ENCODE measurements around the gene HDAC4. TPM values are rescaled to one million over a fixed set of nuclear protein-coding genes. Genes with fewer than 3 reads are reported as not detected.
A peak's percentile ranks its signal among the peaks of the same experiment; 100 is the strongest.

The HDAC4 gene
- total RNA-seq, 2 donors from 2014 or later, result 9.3 to 139 TPM

DNA sequence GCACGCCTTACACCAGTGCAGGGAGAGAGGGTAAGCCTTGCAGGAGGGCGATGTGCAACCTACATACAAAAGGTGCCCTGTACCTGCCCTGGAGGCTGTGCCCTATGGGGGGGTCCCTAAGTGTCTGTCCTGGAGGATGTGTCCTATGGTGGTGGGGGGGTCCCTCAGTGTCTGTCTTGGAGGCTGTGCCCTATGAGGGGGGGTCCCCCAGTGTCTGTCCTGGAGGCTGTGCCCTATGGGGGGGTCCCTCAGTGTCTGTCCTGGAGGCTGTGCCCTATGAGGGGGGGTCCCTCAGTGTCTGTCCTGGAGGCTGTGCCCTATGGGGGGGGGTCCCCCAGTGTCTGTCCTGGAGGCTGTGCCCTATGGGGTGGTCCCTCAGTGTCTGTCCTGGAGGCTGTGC is 216.6 kb downstream of the HDAC4 start:
- WGBS, 2 donors, result 94 to 97% methylated on average over 2 of the region's 2 CpGs
- no peak overlapping the region for H3K27ac ChIP-seq
- no peaks in the 10 kb centered on the region for H3K9me3 ChIP-seq
- H3K36me3 ChIP-seq (replicated peaks in 1 of 2; ENCODE audit: insufficient read depth in 1 of 2, low read depth in 2 of 2), result peaks cover 0 to 2% of the 10 kb centered on the region in 2 donors
- no peak for TF ChIP-seq POLR2A (IDR thresholded peaks at IDR 0.05)
- TF ChIP-seq, protein P1, sequence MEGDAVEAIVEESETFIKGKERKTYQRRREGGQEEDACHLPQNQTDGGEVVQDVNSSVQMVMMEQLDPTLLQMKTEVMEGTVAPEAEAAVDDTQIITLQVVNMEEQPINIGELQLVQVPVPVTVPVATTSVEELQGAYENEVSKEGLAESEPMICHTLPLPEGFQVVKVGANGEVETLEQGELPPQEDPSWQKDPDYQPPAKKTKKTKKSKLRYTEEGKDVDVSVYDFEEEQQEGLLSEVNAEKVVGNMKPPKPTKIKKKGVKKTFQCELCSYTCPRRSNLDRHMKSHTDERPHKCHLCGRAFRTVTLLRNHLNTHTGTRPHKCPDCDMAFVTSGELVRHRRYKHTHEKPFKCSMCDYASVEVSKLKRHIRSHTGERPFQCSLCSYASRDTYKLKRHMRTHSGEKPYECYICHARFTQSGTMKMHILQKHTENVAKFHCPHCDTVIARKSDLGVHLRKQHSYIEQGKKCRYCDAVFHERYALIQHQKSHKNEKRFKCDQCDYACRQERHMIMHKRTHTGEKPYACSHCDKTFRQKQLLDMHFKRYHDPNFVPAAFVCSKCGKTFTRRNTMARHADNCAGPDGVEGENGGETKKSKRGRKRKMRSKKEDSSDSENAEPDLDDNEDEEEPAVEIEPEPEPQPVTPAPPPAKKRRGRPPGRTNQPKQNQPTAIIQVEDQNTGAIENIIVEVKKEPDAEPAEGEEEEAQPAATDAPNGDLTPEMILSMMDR (IDR thresholded peaks at IDR 0.05), result no peak
- peak in 2 of 4 donors; percentile 2 to 4 for DNase-seq
- no peaks in the 10 kb centered on the region for H3K27me3 ChIP-seq
- intact Hi-C loops (cut with DNase I), result no loop called here
- no peaks in the 10 kb centered on the region for H3K4me1 ChIP-seq
- no peak for ATAC-seq
- H3K4me3 ChIP-seq, result no peak overlapping the region

GRCh38 chr2:239182981-239183791 is 217.6 kb downstream of the HDAC4 start:
- intact Hi-C loops (cut with DNase I), result no loop called here
- H3K4me1 ChIP-seq, result no peaks in the 10 kb centered on the region
- DNase-seq (peak in 2 of 4 donors; percentile 7 to 9), ATAC-seq (no peak)
- H3K27ac ChIP-seq, result no peak overlapping the region
- TF ChIP-seq, protein P1 (IDR thresholded peaks at IDR 0.05), result no peak
- no peak for TF ChIP-seq POLR2A (IDR thresholded peaks at IDR 0.05)
- 90 to 92% methylated on average over 20 to 23 of the region's 23 CpGs for WGBS, 2 donors
- no peaks in the 10 kb centered on the region for H3K27me3 ChIP-seq
- H3K4me3 ChIP-seq, result no peak overlapping the region
- no peaks in the 10 kb centered on the region for H3K9me3 ChIP-seq
- H3K36me3 ChIP-seq (replicated peaks in 1 of 2; ENCODE audit: insufficient read depth in 1 of 2, low read depth in 2 of 2), result no peaks in the 10 kb centered on the region

GRCh38 chr2:239181903-239182581 is 218.8 kb downstream of the HDAC4 start:
- no peaks in the 10 kb centered on the region for H3K4me1 ChIP-seq
- intact Hi-C loops (cut with DNase I), result no loop called here
- WGBS, 2 donors, result 78 to 95% methylated on average over 9 to 15 of the region's 15 CpGs
- ATAC-seq (no peak), DNase-seq (peak in 2 of 4 donors; percentile 3 to 18)
- no peak overlapping the region for H3K27ac ChIP-seq
- H3K27me3 ChIP-seq, result no peaks in the 10 kb centered on the region
- no peak overlapping the region for H3K4me3 ChIP-seq
- no peaks in the 10 kb centered on the region for H3K9me3 ChIP-seq
- no peaks in the 10 kb centered on the region for H3K36me3 ChIP-seq (replicated peaks in 1 of 2; ENCODE audit: insufficient read depth in 1 of 2, low read depth in 2 of 2)
- TF ChIP-seq POLR2A (IDR thresholded peaks at IDR 0.05), result no peak
- TF ChIP-seq, protein P1 (IDR thresholded peaks at IDR 0.05), result no peak

- no peak for ATAC-seq
- no peak overlapping the region for H3K4me3 ChIP-seq
- 83 to 85% methylated on average over 20 to 21 of the region's 21 CpGs for WGBS, 2 donors
- H3K4me1 ChIP-seq, result no peaks in the 10 kb centered on the region
- peak in 1 of 4 donors; percentile 9 for DNase-seq
- no peaks in the 10 kb centered on the region for H3K9me3 ChIP-seq
- TF ChIP-seq, protein P1 (IDR thresholded peaks at IDR 0.05), result no peak
- no peak for TF ChIP-seq POLR2A (IDR thresholded peaks at IDR 0.05)
- no peak overlapping the region for H3K27ac ChIP-seq
- intact Hi-C loops (cut with DNase I), result no loop called here
- H3K36me3 ChIP-seq (replicated peaks in 1 of 2; ENCODE audit: insufficient read depth in 1 of 2, low read depth in 2 of 2), result no peaks in the 10 kb centered on the region
- H3K27me3 ChIP-seq, result no peaks in the 10 kb centered on the region
Observed at GRCh38 chr2:239181074-239181902, 219.5 kb downstream of the HDAC4 start.
